Gastroesophageal sphincter (tissue), 3 donors: Measurements from ENCODE around the gene AGFG1.

Experiments used
- EP300 ChIP-seq: sonication (generic); formaldehyde crosslinking; IDR thresholded peaks from one replicate; pipeline ENCODE4 v1.6.1; 2017; ENCODE audit warnings: antibody characterized with exemption, mild to moderate bottlenecking
- TF ChIP-seq, protein P1 (sequence below), 4 experiments: fragments of 200-600 bp in 2 of 4; fragments of 450-650 bp in 2 of 4; sonication (generic) in 1 of 4; IDR thresholded peaks; one replicate each; pipeline ENCODE4 v1.5.1; 2017 to 2019; ENCODE audit warnings: antibody characterized with exemption in 4 of 4, mild to moderate bottlenecking in 2 of 4, moderate library complexity in 2 of 4

DNA sequence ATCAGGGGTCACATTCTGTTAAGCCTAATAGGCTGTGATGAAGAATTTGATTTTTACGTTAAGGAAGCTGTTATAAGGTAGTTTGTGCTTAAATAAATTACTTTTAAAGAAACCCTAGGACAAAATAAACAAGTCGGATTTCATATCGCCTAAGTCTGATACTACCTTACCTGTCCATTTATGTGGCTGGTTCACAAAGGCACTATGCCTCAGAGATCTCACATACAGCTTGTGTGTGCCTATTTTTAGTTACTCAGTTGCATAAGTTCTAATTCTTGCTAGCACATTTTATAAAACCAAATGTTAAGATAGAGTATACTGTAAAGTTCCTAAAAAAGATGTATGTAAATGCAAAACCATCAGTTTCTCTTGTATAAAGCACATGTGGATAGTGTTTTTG is 40.0 kb downstream of the AGFG1 start:
- TF ChIP-seq, protein P1, sequence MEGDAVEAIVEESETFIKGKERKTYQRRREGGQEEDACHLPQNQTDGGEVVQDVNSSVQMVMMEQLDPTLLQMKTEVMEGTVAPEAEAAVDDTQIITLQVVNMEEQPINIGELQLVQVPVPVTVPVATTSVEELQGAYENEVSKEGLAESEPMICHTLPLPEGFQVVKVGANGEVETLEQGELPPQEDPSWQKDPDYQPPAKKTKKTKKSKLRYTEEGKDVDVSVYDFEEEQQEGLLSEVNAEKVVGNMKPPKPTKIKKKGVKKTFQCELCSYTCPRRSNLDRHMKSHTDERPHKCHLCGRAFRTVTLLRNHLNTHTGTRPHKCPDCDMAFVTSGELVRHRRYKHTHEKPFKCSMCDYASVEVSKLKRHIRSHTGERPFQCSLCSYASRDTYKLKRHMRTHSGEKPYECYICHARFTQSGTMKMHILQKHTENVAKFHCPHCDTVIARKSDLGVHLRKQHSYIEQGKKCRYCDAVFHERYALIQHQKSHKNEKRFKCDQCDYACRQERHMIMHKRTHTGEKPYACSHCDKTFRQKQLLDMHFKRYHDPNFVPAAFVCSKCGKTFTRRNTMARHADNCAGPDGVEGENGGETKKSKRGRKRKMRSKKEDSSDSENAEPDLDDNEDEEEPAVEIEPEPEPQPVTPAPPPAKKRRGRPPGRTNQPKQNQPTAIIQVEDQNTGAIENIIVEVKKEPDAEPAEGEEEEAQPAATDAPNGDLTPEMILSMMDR (IDR thresholded peaks at IDR 0.05), result no peak
- no peak for TF ChIP-seq EP300
